K562 (cell line): ENCODE measurements around the gene MYBPH.

ENCODE experiments used
- EHMT2 ChIP-seq: fragments of 450-650 bp; IDR thresholded peaks from 2 replicates; pipeline ENCODE4 v1.6.1; 2018; ENCODE audit warnings: antibody characterized with exemption
- KLF1 ChIP-seq: fragments of 450-650 bp; IDR thresholded peaks from 2 replicates; pipeline ENCODE4 v1.6.1; 2016; ENCODE audit warnings: missing genetic modification characterization, missing compliant biosample characterization
- POLR2A ChIP-seq: fragments of 450-650 bp; conservative IDR thresholded peaks from 2 replicates; pipeline ENCODE4 v1.6.1; 2016
- POLR2AphosphoS2 ChIP-seq: IDR thresholded peaks from 2 replicates; pipeline ENCODE4 v1.6.1; 2012; ENCODE audit warnings: low read length, improper control_type of control experiment
- SAP30 ChIP-seq: fragments of 200-600 bp; sonication (generic); IDR thresholded peaks from 2 replicates; pipeline ENCODE4 v1.6.1; 2012; ENCODE audit warnings: borderline replicate concordance, low read depth, mild to moderate bottlenecking, moderate library complexity, low read length, control low read depth, inconsistent platforms; ENCODE audit not compliant: insufficient read depth, poor library complexity, severe bottlenecking
- SIN3A ChIP-seq, 2 experiments: fragments of 150-350 bp in 1 of 2; IDR thresholded peaks; 2 replicates each; pipeline ENCODE4 v1.6.1; 2011 to 2016; ENCODE audit warnings: borderline replicate concordance in 2 of 2, low read depth in 2 of 2, low read length in 2 of 2, mild to moderate bottlenecking in 2 of 2, moderate library complexity in 2 of 2; ENCODE audit not compliant: control insufficient read depth in 1 of 2
- YY1 ChIP-seq, 3 experiments: IDR thresholded peaks; 2 replicates each; pipeline ENCODE4 v1.6.1; 2011; ENCODE audit warnings: low read length in 2 of 3, mild to moderate bottlenecking in 2 of 3, moderate library complexity in 2 of 3, borderline replicate concordance in 1 of 3, control low read depth in 1 of 3, low read depth in 1 of 3; ENCODE audit not compliant: insufficient read depth in 3 of 3, insufficient replicate concordance in 2 of 3, control insufficient read depth in 1 of 3, insufficient read length in 1 of 3; ENCODE audit errors: extremely low read depth in 1 of 3

- TF ChIP-seq SIN3A (IDR thresholded peaks at IDR 0.05; ENCODE audit: borderline replicate concordance in 2 of 2, control insufficient read depth in 1 of 2, low read depth in 2 of 2, low read length in 2 of 2) (no peak), YY1 (IDR thresholded peaks at IDR 0.05; ENCODE audit: borderline replicate concordance in 1 of 3, control insufficient read depth in 1 of 3, extremely low read depth in 1 of 3, insufficient read depth in 3 of 3, insufficient read length in 1 of 3, insufficient replicate concordance in 2 of 3, low read depth in 1 of 3, low read length in 2 of 3) (no peak), KLF1 (tag) (no peak), POLR2AphosphoS2 (no peak), POLR2A (no peak), SAP30 (no peak), EHMT2 (no peak)
Measured at GRCh38 chr1:203129501-203130231, 46.0 kb downstream of the MYBPH start.
